HG02763 (cell line): Measurements from ENCODE around the gene JPH2.

Experiments used
- ATAC-seq: cut with Tn5 transposase; IDR thresholded peaks from one replicate; pipeline ENCODE4 v1.9.1; 2021; ENCODE audit warnings: mild to moderate bottlenecking, moderate library complexity; ENCODE audit not compliant: unreplicated experiment

Gene JPH2

GRCh38 chr20:44080646-44081267 lies 106.2 kb downstream of the JPH2 start:
- no peak for ATAC-seq

DNA sequence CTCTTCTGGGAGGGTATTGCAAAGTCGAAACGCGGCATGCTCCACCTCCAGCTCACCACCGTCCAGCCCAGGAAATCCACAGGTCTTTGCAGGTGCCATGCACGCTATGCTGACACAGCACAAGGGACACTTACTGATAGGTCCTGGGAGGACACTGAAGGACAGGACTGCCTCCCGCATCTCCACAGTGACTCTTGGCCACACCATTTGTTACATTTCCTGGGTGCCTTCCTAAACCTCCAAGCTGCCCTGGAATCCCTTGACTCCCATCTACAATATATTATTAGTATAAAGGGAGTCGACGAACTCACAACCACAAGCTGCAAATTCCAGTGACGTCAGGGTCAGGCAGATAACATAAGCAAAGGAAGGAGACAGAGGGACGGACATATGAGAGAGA lies 106.9 kb downstream of the JPH2 start:
- no peak for ATAC-seq

GRCh38 chr20:44079291-44079690 lies 107.7 kb downstream of the JPH2 start:
- no peak for ATAC-seq

DNA sequence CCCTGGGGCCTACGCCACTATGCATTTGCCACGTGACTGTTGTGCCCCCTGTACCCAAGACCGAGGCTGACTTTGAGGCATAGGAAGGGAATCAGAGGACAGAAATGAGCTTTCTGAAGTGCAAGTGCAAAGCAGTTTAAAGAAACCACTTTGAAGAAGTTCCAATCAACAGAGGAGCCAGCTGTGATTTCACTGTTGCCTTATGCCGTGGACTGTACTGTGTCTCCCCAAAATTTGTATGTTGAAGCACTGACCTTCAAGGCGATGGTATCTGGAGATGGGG lies 111.1 kb downstream of the JPH2 start:
- ATAC-seq, result no peak

DNA sequence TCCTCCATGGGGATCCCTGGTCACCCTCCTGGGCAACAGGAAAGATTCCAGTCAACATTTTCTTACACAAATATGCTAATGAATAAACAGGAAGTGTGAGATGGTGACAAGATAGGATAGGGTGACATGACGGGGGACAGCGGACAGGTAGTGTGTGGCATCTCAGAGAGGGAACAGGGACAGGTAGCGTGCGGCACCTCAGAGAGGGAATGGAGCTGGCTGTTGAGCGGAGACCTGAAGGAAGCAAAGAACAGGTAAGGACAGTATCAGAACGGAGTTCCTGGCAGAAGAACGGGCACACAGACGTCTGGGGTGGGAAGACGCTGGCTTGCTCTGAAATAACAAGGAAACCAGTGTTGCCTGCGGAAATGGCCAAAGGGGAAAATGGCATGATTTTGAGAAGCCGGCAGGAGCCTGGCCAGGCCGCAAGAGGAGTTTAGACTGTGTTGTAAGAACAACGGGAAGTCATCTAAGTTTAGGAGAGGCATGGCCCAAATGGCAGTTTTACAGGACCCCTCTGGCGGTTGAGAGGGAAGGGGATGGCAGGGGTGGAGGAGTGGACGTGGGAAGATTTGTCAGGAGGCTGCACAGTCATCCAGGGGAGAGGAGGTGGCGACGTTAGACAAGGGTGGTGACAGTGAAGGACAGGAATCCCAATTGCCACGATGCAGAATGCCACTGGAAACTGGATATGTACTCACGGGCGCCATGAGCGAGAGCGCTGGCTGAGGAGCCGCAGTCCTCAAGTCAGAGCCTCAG lies 111.6 kb downstream of the JPH2 start:
- ATAC-seq, result no peak

DNA sequence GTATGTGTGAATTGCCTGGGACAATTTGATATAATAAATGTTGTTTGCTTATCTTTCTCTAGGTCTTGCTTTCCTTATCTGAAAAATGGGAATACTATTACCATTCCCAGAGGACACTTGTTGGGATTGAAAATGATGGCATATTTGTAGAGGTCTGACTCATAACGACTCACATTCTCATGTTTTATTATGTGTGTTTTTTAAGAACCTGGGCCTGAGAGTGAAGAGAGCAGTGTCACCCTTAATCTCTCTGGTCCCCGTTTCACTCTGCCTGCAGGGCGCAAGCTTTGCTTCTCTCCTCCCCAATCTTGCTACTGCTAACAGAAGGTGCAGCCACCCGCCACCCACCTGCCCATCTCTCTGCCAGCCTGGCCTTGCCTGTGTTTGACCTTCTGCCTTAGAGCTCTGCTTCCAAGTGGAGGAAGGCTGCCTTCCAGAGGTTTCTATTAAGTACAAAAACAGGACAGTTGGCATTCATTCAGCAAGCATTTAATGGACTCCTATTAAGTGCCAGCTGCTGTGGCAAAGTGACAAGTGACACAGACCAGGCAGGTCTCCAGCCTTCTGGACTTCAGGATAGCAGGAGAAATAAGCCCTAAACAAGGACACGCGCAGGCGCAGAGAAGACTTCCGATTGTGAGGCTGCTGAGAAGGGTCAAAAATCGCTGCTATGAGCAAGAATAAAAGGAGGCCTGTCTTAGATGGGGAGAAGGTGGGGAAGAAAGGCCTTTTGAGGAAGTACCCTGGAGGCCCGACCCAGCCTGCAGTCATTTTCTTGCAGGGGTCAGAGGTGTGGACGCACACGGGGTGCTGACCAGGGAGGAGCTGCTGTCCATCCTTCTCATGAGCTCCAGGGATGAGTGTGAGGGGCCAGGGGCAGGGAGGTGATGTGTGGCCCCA lies 112.5 kb downstream of the JPH2 start:
- no peak for ATAC-seq

DNA sequence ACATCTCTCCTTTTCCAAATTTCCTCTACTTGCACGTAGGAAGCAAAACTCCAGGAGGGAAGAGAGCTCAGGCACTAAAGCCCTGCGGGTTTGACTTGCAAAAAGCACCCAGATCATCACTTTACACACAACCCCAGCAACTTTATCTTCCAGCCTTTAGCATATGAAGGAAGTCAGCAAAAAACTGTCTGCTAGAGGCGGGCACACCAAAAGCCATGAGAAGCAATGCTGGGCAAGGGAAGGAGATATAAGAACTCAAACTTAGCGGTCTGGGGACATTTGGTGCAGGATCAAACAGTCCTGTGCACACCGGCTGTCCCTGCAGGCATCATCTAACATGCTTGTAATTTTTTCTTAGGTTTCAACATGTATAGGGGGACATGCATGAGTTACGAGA lies 113.3 kb downstream of the JPH2 start:
- no peak for ATAC-seq

GRCh38 chr20:44073011-44073674 lies 113.8 kb downstream of the JPH2 start:
- no peak for ATAC-seq

GRCh38 chr20:44072384-44072783 lies 114.6 kb downstream of the JPH2 start:
- no peak for ATAC-seq

DNA sequence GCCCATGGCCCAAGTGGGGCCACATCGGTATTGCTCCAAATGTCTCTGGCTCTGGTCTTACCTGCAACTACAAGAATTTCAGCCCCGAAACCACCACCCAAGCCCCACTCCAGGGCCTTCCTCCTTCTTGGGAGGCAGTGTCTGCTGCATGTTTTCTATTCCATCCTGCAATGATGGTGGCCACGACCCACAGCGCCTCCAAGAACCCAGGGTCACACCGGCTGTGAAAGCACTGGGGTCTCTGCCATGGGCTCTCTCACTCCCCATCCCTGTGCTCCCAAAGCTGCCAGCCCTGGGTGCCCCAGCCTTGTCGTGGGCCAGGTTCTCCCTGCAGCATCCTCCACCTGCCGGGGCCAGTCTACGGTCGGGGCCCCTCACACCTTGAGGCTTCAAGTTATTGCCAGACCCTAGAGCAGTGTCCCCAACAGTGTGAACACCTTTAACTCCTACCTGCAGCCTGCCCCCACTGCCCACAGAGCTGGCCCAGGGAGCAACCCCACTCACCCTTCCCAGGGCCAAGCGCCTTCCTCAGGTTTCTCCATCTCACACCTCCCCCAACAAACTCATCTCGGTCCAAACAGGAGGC lies 115.4 kb downstream of the JPH2 start:
- ATAC-seq, result no peak

DNA sequence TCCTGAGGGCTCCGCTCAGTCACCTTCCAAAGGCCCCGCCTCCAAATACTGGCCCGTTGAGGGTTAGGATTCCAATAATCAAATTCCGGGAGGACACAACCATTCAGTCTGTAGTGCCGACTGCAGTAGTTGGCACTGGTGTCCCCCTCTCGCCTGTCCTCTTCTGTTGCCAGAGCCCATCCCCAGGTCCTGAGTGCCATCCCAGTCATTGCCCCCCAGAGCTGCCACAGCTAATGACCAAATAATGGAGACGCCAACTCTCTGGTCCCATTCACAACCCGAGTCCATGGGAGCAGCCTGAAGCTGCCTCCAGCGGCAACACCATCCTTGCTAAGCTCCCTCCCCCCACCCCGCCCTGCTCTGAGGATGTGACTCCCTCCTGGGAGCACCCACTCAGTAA lies 115.9 kb downstream of the JPH2 start:
- ATAC-seq, result no peak

- no peak for ATAC-seq
Measured at GRCh38 chr20:44070139-44070900, 116.7 kb downstream of the JPH2 start.

- ATAC-seq, result peak; percentile 52
Measured at GRCh38 chr20:44069203-44070011, 117.6 kb downstream of the JPH2 start.

GRCh38 chr20:44068316-44069201 lies 118.4 kb downstream of the JPH2 start:
- no peak for ATAC-seq

- no peak for ATAC-seq
Measured at GRCh38 chr20:44067650-44068081, 119.3 kb downstream of the JPH2 start.

DNA sequence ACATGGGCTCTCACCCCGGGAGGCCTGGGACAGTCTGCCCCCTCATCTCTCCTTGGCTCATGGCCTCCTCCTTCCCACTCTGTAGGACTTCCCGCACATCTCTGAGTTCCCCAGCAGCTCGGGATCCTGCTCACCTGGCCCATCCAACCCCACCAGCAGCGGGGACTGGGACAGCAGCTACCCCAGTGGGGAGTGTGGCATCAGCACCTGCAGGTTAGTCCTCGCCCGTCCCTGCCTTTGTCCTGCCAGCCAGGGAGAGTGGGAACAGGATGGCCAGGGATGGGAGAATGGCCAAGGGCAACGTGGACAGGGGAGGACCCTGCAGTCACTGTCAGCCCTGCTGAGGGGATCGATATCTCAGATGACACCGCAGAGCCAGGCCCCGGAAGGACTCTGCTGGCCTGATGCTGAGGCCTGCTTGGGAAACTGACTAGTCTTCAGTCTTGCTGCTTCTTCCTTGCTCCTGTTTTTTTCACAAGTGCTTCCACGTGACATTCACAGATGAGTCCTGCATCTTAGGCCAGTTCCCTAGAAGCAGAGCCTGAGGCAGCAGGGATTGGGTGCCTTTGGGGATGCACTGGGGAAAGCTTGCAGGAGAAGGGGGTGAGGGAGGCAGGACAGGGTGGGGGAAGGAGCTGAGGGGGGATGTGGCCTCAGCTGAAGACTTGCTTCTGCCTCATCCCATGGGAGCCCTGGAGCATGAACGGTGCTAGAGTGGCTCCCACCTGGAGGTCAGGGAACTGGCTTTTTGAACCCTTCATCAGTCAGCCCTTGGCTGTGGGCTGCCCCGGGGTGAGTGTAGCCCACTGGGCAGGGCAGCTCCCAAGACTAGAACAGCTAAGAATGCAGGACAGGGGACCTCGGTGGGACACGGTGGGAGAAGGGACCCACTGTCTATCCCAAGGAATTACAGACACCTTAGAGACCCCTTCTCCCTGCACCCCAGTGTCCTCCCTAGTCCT lies 120.1 kb downstream of the JPH2 start:
- no peak for ATAC-seq
